Activated T-helper 1 cell treated with anti-CD3 and anti-CD28 coated beads, Interleukin-12 subunit alpha, Interleukin-12 subunit beta, Interleukin-2, Interleukin-4 antibody, amounts not matched to agents 30 ng/mL and 10 ng/mL and 1 ng/mL, durations not matched to agents 14 hours and 24 hours and 36 hours (primary cell): ENCODE measurements around the gene CCNY. TPM values are rescaled to one million over a fixed set of nuclear protein-coding genes. Genes with fewer than 3 reads are reported as not detected.

Source experiments
- DNase-seq: peaks from one replicate; pipeline ENCODE4 v3.0.0; 2021; ENCODE audit warnings: low spot score
- H3K27ac Mint-ChIP-seq: one replicate; pipeline ENCODE4 v1.8.0; 2021; ENCODE audit warnings: mild to moderate bottlenecking, mixed read lengths
- H3K27me3 Mint-ChIP-seq: one replicate; pipeline ENCODE4 v1.8.0; 2022; ENCODE audit warnings: mild to moderate bottlenecking, moderate library complexity, mixed read lengths; ENCODE audit not compliant: insufficient read depth
- H3K36me3 Mint-ChIP-seq: one replicate; pipeline ENCODE4 v1.8.0; 2021; ENCODE audit warnings: low read depth, mixed read lengths
- H3K4me1 Mint-ChIP-seq: one replicate; pipeline ENCODE4 v1.8.0; 2021; ENCODE audit warnings: low read depth, mixed read lengths
- H3K4me3 Mint-ChIP-seq: one replicate; pipeline ENCODE4 v1.8.0; 2021; ENCODE audit warnings: mild to moderate bottlenecking, moderate library complexity, mixed read lengths
- H3K9me3 Mint-ChIP-seq: one replicate; pipeline ENCODE4 v1.8.0; 2021; ENCODE audit warnings: mixed read lengths
- intact Hi-C: fragments of 100-400 bp; cut with micrococcal nuclease; formaldehyde crosslinking; loops from one replicate; pipeline ENCODE4 v1.15.1; 2024
- total RNA-seq: library from RNA; stranded (reverse); gene quantifications from 2 replicates; pipeline ENCODE4 v1.2.3, GENCODE V29; 2022

Gene CCNY
- total RNA-seq, 1 donor from 2014 or later: 71.0 TPM

- H3K36me3 Mint-ChIP-seq: peaks cover 5% of the 10 kb centered on the region
- H3K27ac Mint-ChIP-seq: no peak overlapping the region
- H3K9me3 Mint-ChIP-seq: no peaks in the 10 kb centered on the region
- DNase-seq: no peak
- intact Hi-C loops: no loop called here
- H3K4me1 Mint-ChIP-seq: peaks cover 19% of the 10 kb centered on the region
- H3K27me3 Mint-ChIP-seq: no peaks in the 10 kb centered on the region
- no peak overlapping the region for H3K4me3 Mint-ChIP-seq
Measured at GRCh38 chr10:35492386-35493195, 156.3 kb downstream of the CCNY start.

- H3K27ac Mint-ChIP-seq: no peak overlapping the region
- H3K4me3 Mint-ChIP-seq: no peak overlapping the region
- no peaks in the 10 kb centered on the region for H3K27me3 Mint-ChIP-seq
- no peaks in the 10 kb centered on the region for H3K9me3 Mint-ChIP-seq
- peaks cover 22% of the 10 kb centered on the region for H3K4me1 Mint-ChIP-seq
- peaks cover 4% of the 10 kb centered on the region for H3K36me3 Mint-ChIP-seq
- intact Hi-C loops: no loop called here
- no peak for DNase-seq
Measured at GRCh38 chr10:35493196-35494118, 157.1 kb downstream of the CCNY start.

- Mint-ChIP-seq H3K4me3 (no peak overlapping the region), H3K4me1 (peaks cover 30% of the 10 kb centered on the region), H3K36me3 (peaks cover 4% of the 10 kb centered on the region), H3K27me3 (no peaks in the 10 kb centered on the region), H3K9me3 (no peaks in the 10 kb centered on the region), H3K27ac (no peak overlapping the region)
- DNase-seq: no peak
- intact Hi-C loops: no loop called here
Measured at GRCh38 chr10:35495521-35496119, 159.3 kb downstream of the CCNY start.

- DNase-seq: no peak
- peaks cover 30% of the 10 kb centered on the region for H3K4me1 Mint-ChIP-seq
- H3K27ac Mint-ChIP-seq: no peak overlapping the region
- peaks cover 4% of the 10 kb centered on the region for H3K36me3 Mint-ChIP-seq
- no peak overlapping the region for H3K4me3 Mint-ChIP-seq
- intact Hi-C loops: no loop called here
- H3K9me3 Mint-ChIP-seq: no peaks in the 10 kb centered on the region
- no peaks in the 10 kb centered on the region for H3K27me3 Mint-ChIP-seq
Measured at GRCh38 chr10:35497909-35498308, 161.6 kb downstream of the CCNY start.

- Mint-ChIP-seq H3K4me3 (no peak overlapping the region), H3K27me3 (no peaks in the 10 kb centered on the region)
Measured at GRCh38 chr10:35498693-35499092, 162.4 kb downstream of the CCNY start.

GRCh38 chr10:35501923-35502322 lies 165.6 kb downstream of the CCNY start:
- DNase-seq: no peak
- intact Hi-C loops: loop anchor here (10.0 kb wide), 1 partner anchor 257 kb away; no protein-coding TSS in a partner anchor
- no peaks in the 10 kb centered on the region for H3K9me3 Mint-ChIP-seq
- no peak overlapping the region for H3K27ac Mint-ChIP-seq
- H3K4me1 Mint-ChIP-seq: peaks cover 11% of the 10 kb centered on the region
- no peaks in the 10 kb centered on the region for H3K27me3 Mint-ChIP-seq
- no peak overlapping the region for H3K4me3 Mint-ChIP-seq
- no peaks in the 10 kb centered on the region for H3K36me3 Mint-ChIP-seq

More at GRCh38 chr10:35498693-35499092, 162.4 kb downstream of the CCNY start:
- no peaks in the 10 kb centered on the region for H3K9me3 Mint-ChIP-seq
- no peak for DNase-seq
- intact Hi-C loops: no loop called here
- H3K27ac Mint-ChIP-seq: no peak overlapping the region
- peaks cover 4% of the 10 kb centered on the region for H3K36me3 Mint-ChIP-seq
- H3K4me1 Mint-ChIP-seq: peaks cover 30% of the 10 kb centered on the region

- no peaks in the 10 kb centered on the region for H3K36me3 Mint-ChIP-seq
- peaks cover 11% of the 10 kb centered on the region for H3K4me1 Mint-ChIP-seq
- H3K27me3 Mint-ChIP-seq: no peaks in the 10 kb centered on the region
- intact Hi-C loops: loop anchor here (10.0 kb wide), 1 partner anchor 258 kb away; no protein-coding TSS in a partner anchor
- no peak overlapping the region for H3K4me3 Mint-ChIP-seq
- no peaks in the 10 kb centered on the region for H3K9me3 Mint-ChIP-seq
- no peak for DNase-seq
- no peak overlapping the region for H3K27ac Mint-ChIP-seq
Measured at GRCh38 chr10:35502692-35503091, 166.4 kb downstream of the CCNY start.

GRCh38 chr10:35503578-35503977 lies 167.3 kb downstream of the CCNY start:
- no peak overlapping the region for H3K27ac Mint-ChIP-seq
- no peaks in the 10 kb centered on the region for H3K27me3 Mint-ChIP-seq
- intact Hi-C loops: loop anchor here (10.0 kb wide), 1 partner anchor 259 kb away; no protein-coding TSS in a partner anchor
- no peak overlapping the region for H3K4me3 Mint-ChIP-seq
- no peak for DNase-seq
- H3K36me3 Mint-ChIP-seq: peaks cover 1% of the 10 kb centered on the region
- no peaks in the 10 kb centered on the region for H3K9me3 Mint-ChIP-seq
- H3K4me1 Mint-ChIP-seq: peaks cover 6% of the 10 kb centered on the region

GRCh38 chr10:35504132-35504531 lies 167.8 kb downstream of the CCNY start:
- H3K27me3 Mint-ChIP-seq: no peaks in the 10 kb centered on the region
- peaks cover 1% of the 10 kb centered on the region for H3K36me3 Mint-ChIP-seq
- no peak for DNase-seq
- H3K4me1 Mint-ChIP-seq: peaks cover under 1% of the 10 kb centered on the region
- H3K9me3 Mint-ChIP-seq: no peaks in the 10 kb centered on the region
- H3K4me3 Mint-ChIP-seq: no peak overlapping the region
- intact Hi-C loops: loop anchor here (10.0 kb wide), 1 partner anchor 259 kb away; no protein-coding TSS in a partner anchor
- H3K27ac Mint-ChIP-seq: no peak overlapping the region

GRCh38 chr10:35505241-35505873 lies 169.0 kb downstream of the CCNY start:
- Mint-ChIP-seq H3K4me3 (no peak overlapping the region), H3K9me3 (no peaks in the 10 kb centered on the region), H3K36me3 (peaks cover 1% of the 10 kb centered on the region), H3K27me3 (no peaks in the 10 kb centered on the region), H3K27ac (no peak overlapping the region), H3K4me1 (no peaks in the 10 kb centered on the region)
- no peak for DNase-seq
- intact Hi-C loops: loop anchor here (10.0 kb wide), 1 partner anchor 261 kb away; no protein-coding TSS in a partner anchor

- H3K27me3 Mint-ChIP-seq: no peaks in the 10 kb centered on the region
- no peak overlapping the region for H3K4me3 Mint-ChIP-seq
- peaks cover 4% of the 10 kb centered on the region for H3K36me3 Mint-ChIP-seq
- H3K9me3 Mint-ChIP-seq: no peaks in the 10 kb centered on the region
- no peak for DNase-seq
- intact Hi-C loops: loop anchor here (10.0 kb wide), 1 partner anchor 262 kb away; no protein-coding TSS in a partner anchor
- no peak overlapping the region for H3K27ac Mint-ChIP-seq
- H3K4me1 Mint-ChIP-seq: no peaks in the 10 kb centered on the region
Measured at GRCh38 chr10:35506741-35507140, 170.4 kb downstream of the CCNY start.

GRCh38 chr10:35507519-35508109 lies 171.3 kb downstream of the CCNY start:
- intact Hi-C loops: loop anchor here (10.0 kb wide), 1 partner anchor 263 kb away; no protein-coding TSS in a partner anchor
- H3K27ac Mint-ChIP-seq: no peak overlapping the region
- no peaks in the 10 kb centered on the region for H3K4me1 Mint-ChIP-seq
- no peaks in the 10 kb centered on the region for H3K9me3 Mint-ChIP-seq
- H3K36me3 Mint-ChIP-seq: peaks cover 4% of the 10 kb centered on the region
- H3K27me3 Mint-ChIP-seq: no peaks in the 10 kb centered on the region
- no peak for DNase-seq
- H3K4me3 Mint-ChIP-seq: no peak overlapping the region
